H1 (cell line): ENCODE data around the gene FAM227B. TPM values are rescaled to one million over a fixed set of nuclear protein-coding genes. Genes with fewer than 3 reads are reported as not detected.

Source experiments
- CTCF ChIA-PET: fragments of 300-600 bp; sonication (Branson Sonifier 250); formaldehyde crosslinking; loops from one replicate; lab custom pipeline; 2021; ENCODE audit not compliant: partially characterized antibody; lab: Charles Lee
- POLR2A ChIA-PET: fragments of 300-600 bp; sonication (Branson Sonifier 250); formaldehyde crosslinking; loops from one replicate; lab custom pipeline; 2021; ENCODE audit warnings: inconsistent platforms; ENCODE audit not compliant: partially characterized antibody; lab: Charles Lee
- DNase-seq, 2 experiments: peaks; one replicate each; pipeline versions ENCODE4 v3.0.0 to v3.0.0-alpha.2; 2010 to 2022; ENCODE audit warnings: low spot score in 2 of 2, low read depth in 1 of 2, mixed read lengths in 1 of 2
- FAIRE-seq: peaks from 2 replicates; lab custom pipeline; 2011; peaks lifted over from hg19 to GRCh38; lab: Jason Lieb, UNC
- H2AFZ ChIP-seq: 2 replicates; pipeline ENCODE4 v1.8.1; 2012; ENCODE audit warnings: low read length, inconsistent platforms
- H2AK5ac ChIP-seq: 2 replicates; pipeline ENCODE4 v1.6.1; 2013; ENCODE audit warnings: low read depth, low read length
- H2BK120ac ChIP-seq: replicated peaks from 2 replicates; pipeline ENCODE3; 2013; ENCODE audit warnings: low read depth, low read length, inconsistent platforms
- H2BK12ac ChIP-seq: 2 replicates; pipeline ENCODE4 v1.6.1; 2013; ENCODE audit warnings: low read depth, low read length
- H2BK15ac ChIP-seq: 2 replicates; pipeline ENCODE4 v1.6.1; 2013; ENCODE audit warnings: low read length
- H2BK20ac ChIP-seq: 2 replicates; pipeline ENCODE4 v1.6.1; 2013; ENCODE audit warnings: low read length
- H2BK5ac ChIP-seq: 2 replicates; pipeline ENCODE4 v1.6.1; 2013; ENCODE audit warnings: low read depth, low read length
- H3K14ac ChIP-seq: 2 replicates; pipeline ENCODE4 v1.6.1; 2013; ENCODE audit warnings: inconsistent platforms; ENCODE audit not compliant: insufficient read length
- H3K18ac ChIP-seq: 2 replicates; pipeline ENCODE4 v1.6.1; 2013; ENCODE audit warnings: low read length; ENCODE audit errors: extremely low read depth
- H3K23ac ChIP-seq: 2 replicates; pipeline ENCODE4 v1.6.1; 2013; ENCODE audit warnings: inconsistent platforms; ENCODE audit not compliant: insufficient read length
- H3K23me2 ChIP-seq: 2 replicates; pipeline ENCODE4 v1.6.1; 2013; ENCODE audit warnings: low read depth, low read length
- H3K27ac ChIP-seq: 2 replicates; pipeline ENCODE4 v1.6.1; 2011; ENCODE audit warnings: low read depth, low read length, inconsistent platforms
- H3K27me3 ChIP-seq, 4 experiments: replicated peaks in 1 of 4; 1 replicate in 1 of 4; 2 replicates in 3 of 4; pipeline versions ENCODE4 v1.6.1 to v1.8.1; 2011 to 2013; ENCODE audit warnings: low read length in 3 of 4, mild to moderate bottlenecking in 3 of 4, inconsistent platforms in 2 of 4, mixed read lengths in 2 of 4, moderate library complexity in 1 of 4; ENCODE audit not compliant: control insufficient read depth in 3 of 4, insufficient read depth in 3 of 4; ENCODE audit errors: extremely low read depth in 1 of 4
- H3K36me3 ChIP-seq, 4 experiments: 2 replicates each; pipeline versions ENCODE4 v1.6.1 to v1.8.1; 2011 to 2013; ENCODE audit warnings: mild to moderate bottlenecking in 4 of 4, low read length in 3 of 4, moderate library complexity in 2 of 4, control low read depth in 1 of 4, inconsistent platforms in 1 of 4; ENCODE audit not compliant: insufficient read depth in 4 of 4, control insufficient read depth in 2 of 4
- H3K4ac ChIP-seq: replicated peaks from 2 replicates; pipeline ENCODE3; 2013; ENCODE audit warnings: low read length, low read depth, mixed read lengths, inconsistent platforms; ENCODE audit not compliant: insufficient read length
- H3K4me1 ChIP-seq, 4 experiments: replicated peaks in 1 of 4; 1 replicate in 1 of 4; 2 replicates in 3 of 4; pipeline versions ENCODE4 v1.6.1 to v1.8.1; 2011 to 2013; ENCODE audit warnings: low read length in 3 of 4, inconsistent platforms in 2 of 4, mixed read lengths in 1 of 4; ENCODE audit not compliant: insufficient read depth in 4 of 4, control insufficient read depth in 3 of 4
- H3K4me2 ChIP-seq, 2 experiments: 2 replicates each; pipeline versions ENCODE4 v1.6.1 to v1.8.1; 2011 to 2013; ENCODE audit warnings: low read depth in 2 of 2, low read length in 2 of 2, control low read depth in 1 of 2, inconsistent platforms in 1 of 2, mild to moderate bottlenecking in 1 of 2; ENCODE audit not compliant: insufficient read depth in 1 of 2
- H3K4me3 ChIP-seq, 4 experiments: fragments of 200-600, 300-600 bp in 1 of 4; sonication (generic), shearing (Covaris generic), sonication (Bioruptor Twin) in 1 of 4; 2 replicates each; pipeline versions ENCODE4 v1.5.1 to v1.8.1; 2011 to 2016; ENCODE audit warnings: low read length in 4 of 4, low read depth in 3 of 4, control low read depth in 2 of 4, inconsistent platforms in 2 of 4, mild to moderate bottlenecking in 2 of 4, mixed read lengths in 1 of 4, moderate library complexity in 1 of 4; ENCODE audit not compliant: insufficient read depth in 2 of 4; ENCODE audit errors: extremely low read depth in 1 of 4
- H3K56ac ChIP-seq: replicated peaks from 2 replicates; pipeline ENCODE3; 2013; ENCODE audit warnings: low read depth, mild to moderate bottlenecking, mixed read lengths, low read length, inconsistent platforms; ENCODE audit not compliant: insufficient read length
- H3K79me1 ChIP-seq: 2 replicates; pipeline ENCODE4 v1.6.1; 2013; ENCODE audit warnings: low read depth, low read length, control low read depth
- H3K79me2 ChIP-seq, 2 experiments: 2 replicates each; pipeline versions ENCODE4 v1.6.1 to v1.8.1; 2012 to 2013; ENCODE audit warnings: low read length in 2 of 2, mild to moderate bottlenecking in 2 of 2, inconsistent platforms in 1 of 2; ENCODE audit not compliant: insufficient read depth in 2 of 2, control insufficient read depth in 1 of 2
- H3K9ac ChIP-seq, 4 experiments: replicated peaks in 1 of 4; 1 replicate in 1 of 4; 2 replicates in 3 of 4; pipeline versions ENCODE4 v1.6.1 to v1.8.1; 2011 to 2013; ENCODE audit warnings: low read depth in 3 of 4, low read length in 3 of 4, control low read depth in 2 of 4, mild to moderate bottlenecking in 2 of 4, moderate library complexity in 2 of 4, inconsistent platforms in 1 of 4; ENCODE audit errors: extremely low read depth in 1 of 4
- H3K9me3 ChIP-seq, 2 experiments: 2 replicates each; pipeline versions ENCODE4 v1.6.1 to v1.8.1; 2012 to 2013; ENCODE audit warnings: mild to moderate bottlenecking in 2 of 2, moderate library complexity in 2 of 2, control low read depth in 1 of 2, inconsistent platforms in 1 of 2, low read depth in 1 of 2, low read length in 1 of 2, mixed read lengths in 1 of 2; ENCODE audit not compliant: insufficient read depth in 2 of 2
- H4K20me1 ChIP-seq, 2 experiments: replicated peaks in 1 of 2; 2 replicates each; pipeline versions ENCODE3 to v1.8.1; 2011 to 2013; ENCODE audit warnings: inconsistent platforms in 2 of 2, low read length in 2 of 2, mild to moderate bottlenecking in 1 of 2; ENCODE audit not compliant: insufficient read depth in 2 of 2, control insufficient read depth in 1 of 2
- H4K5ac ChIP-seq: 2 replicates; pipeline ENCODE4 v1.6.1; 2013; ENCODE audit warnings: low read length, low read depth, mixed read lengths, inconsistent platforms; ENCODE audit not compliant: insufficient read length
- H4K8ac ChIP-seq: 2 replicates; pipeline ENCODE4 v1.8.0; 2013; ENCODE audit warnings: mild to moderate bottlenecking, moderate library complexity, low read length, inconsistent platforms; ENCODE audit not compliant: insufficient read depth; ENCODE audit errors: extremely low read depth
- H4K91ac ChIP-seq: replicated peaks from 2 replicates; pipeline ENCODE3; 2013; ENCODE audit warnings: low read length, mixed read lengths, inconsistent platforms; ENCODE audit not compliant: insufficient read length
- EZH2 ChIP-seq: fragments of 200-600 bp; sonication (generic); IDR thresholded peaks from 2 replicates; pipeline ENCODE4 v1.7.1; 2012; ENCODE audit warnings: low read depth, mild to moderate bottlenecking, moderate library complexity, low read length, inconsistent platforms; ENCODE audit not compliant: severe bottlenecking
- HDAC2 ChIP-seq, 2 experiments: fragments of 300-600 bp in 1 of 2; sonication (generic) in 1 of 2; IDR thresholded peaks; 2 replicates each; pipeline ENCODE4 v1.6.1; 2011 to 2012; ENCODE audit warnings: low read depth in 2 of 2, low read length in 2 of 2, mild to moderate bottlenecking in 2 of 2, moderate library complexity in 2 of 2, borderline replicate concordance in 1 of 2, inconsistent platforms in 1 of 2
- HDAC6 ChIP-seq: IDR thresholded peaks from one replicate; pipeline ENCODE4 v1.7.1; 2012; ENCODE audit warnings: low read depth, mild to moderate bottlenecking, inconsistent platforms, low read length, moderate library complexity
- KDM4A ChIP-seq: IDR thresholded peaks from one replicate; pipeline ENCODE4 v1.7.1; 2012; ENCODE audit warnings: low read depth, mild to moderate bottlenecking, moderate library complexity, low read length, inconsistent platforms; ENCODE audit not compliant: severe bottlenecking
- NANOG ChIP-seq: IDR thresholded peaks from 2 replicates; pipeline ENCODE4 v1.6.1; 2011; ENCODE audit warnings: low read length, low read depth, mild to moderate bottlenecking, inconsistent platforms; ENCODE audit not compliant: insufficient read depth, poor library complexity, severe bottlenecking
- SUZ12 ChIP-seq: fragments of 200-600 bp; sonication (generic); IDR thresholded peaks from 2 replicates; pipeline ENCODE4 v1.6.1; 2012; ENCODE audit warnings: mild to moderate bottlenecking, inconsistent platforms, low read length, moderate library complexity, mixed read lengths
- TAF7 ChIP-seq: optimal IDR thresholded peaks from 2 replicates; pipeline ENCODE3; 2011; ENCODE audit warnings: low read depth, mild to moderate bottlenecking, inconsistent platforms, low read length, moderate library complexity, borderline replicate concordance
- TBP ChIP-seq: IDR thresholded peaks from 2 replicates; pipeline ENCODE4 v1.6.1; 2011; ENCODE audit warnings: low read depth, low read length, improper control_type of control experiment
- TCF12 ChIP-seq: IDR thresholded peaks from 2 replicates; pipeline ENCODE4 v1.6.1; 2011; ENCODE audit warnings: low read depth, mild to moderate bottlenecking, low read length
- USF2 ChIP-seq: IDR thresholded peaks from 2 replicates; pipeline ENCODE4 v1.6.1; 2011; ENCODE audit warnings: low read length, improper control_type of control experiment
- polyA plus RNA-seq, 7 experiments: library from polyadenylated mRNA; depleted of rRNA in 3 of 7; stranded (reverse) in 5 of 7; unstranded in 2 of 7; fragments of >200 nt in 5 of 7; fragments of 200-250 nt in 2 of 7; gene quantifications; 1 replicate in 5 of 7; 2 replicates in 1 of 7; 4 replicates in 1 of 7; pipeline versions ENCODE4 v1.2.1 to v1.2.3, GENCODE V29; 2011 to 2013; ENCODE audit warnings: missing spikeins in 2 of 7, mixed read lengths in 2 of 7
- total RNA-seq: library from RNA; stranded (reverse); fragmentation: NEBNext Ultra II Directional; extraction: Animal tissue kit (Norgen Biotek cat#: 25700); gene quantifications from 2 replicates; pipeline ENCODE4 v1.2.1, GENCODE V29; 2021
- TF ChIP-seq, protein P1 (sequence below): IDR thresholded peaks from 2 replicates; pipeline ENCODE4 v1.6.1; 2012; ENCODE audit warnings: inconsistent platforms

The FAM227B gene
- total and polyA plus RNA-seq, 2 of the 8 experiments (the other 6 are each of a cell fraction or from before 2014, with no cell fraction given), result 4.0 to 6.5 TPM

DNA sequence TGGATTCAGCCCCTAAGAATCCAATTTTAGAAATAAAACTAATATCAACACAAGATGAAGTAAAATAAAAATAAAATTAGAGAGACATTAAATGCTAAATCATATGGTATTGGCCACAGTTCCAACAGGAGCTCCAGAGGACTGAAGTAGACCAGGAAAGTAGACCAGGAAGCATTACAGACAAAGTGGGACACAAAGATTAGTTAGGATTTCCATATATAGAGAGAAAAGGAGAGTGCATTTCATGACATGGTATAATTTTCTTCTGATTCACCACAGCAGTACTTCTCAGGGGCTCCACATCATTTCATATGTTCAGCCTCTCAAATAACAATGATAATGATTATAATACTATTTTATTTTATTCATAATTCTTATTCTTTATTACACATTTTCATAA, 179.3 kb downstream of the FAM227B start:
- Histone ChIP-seq H2AFZ (no peak overlapping the region), H3K4me3 (no peak overlapping the region), H2BK15ac (no peak overlapping the region), H3K79me2 (no peaks in the 10 kb centered on the region), H2AK5ac (no peak overlapping the region), H2BK20ac (no peak overlapping the region), H3K27ac (no peak overlapping the region), H4K91ac (no peak overlapping the region), H3K18ac (no peak overlapping the region), H3K4me2 (no peak overlapping the region), H2BK5ac (no peak overlapping the region), H3K4ac (no peak overlapping the region), H3K14ac (no peak overlapping the region), H3K23ac (no peak overlapping the region), H3K9ac (no peak overlapping the region), H3K9me3 (no peaks in the 10 kb centered on the region), H2BK12ac (no peak overlapping the region), H4K8ac (no peak overlapping the region), H2BK120ac (no peak overlapping the region), H4K20me1 (no peaks in the 10 kb centered on the region), H3K27me3 (no peaks in the 10 kb centered on the region), H4K5ac (no peak overlapping the region), H3K56ac (no peak overlapping the region), H3K36me3 (no peaks in the 10 kb centered on the region), H3K4me1 (no peaks in the 10 kb centered on the region), H3K23me2 (no peaks in the 10 kb centered on the region), H3K79me1 (no peaks in the 10 kb centered on the region)
- no peak for FAIRE-seq
- CTCF ChIA-PET, result interaction anchor here (1.2 to 1.7 kb wide), 2 partner anchors 30 to 642 kb away, joined by 3 to 4 read pairs; no protein-coding TSS in a partner anchor
- TF ChIP-seq KDM4A, result no peak
- TF ChIP-seq, protein P1, sequence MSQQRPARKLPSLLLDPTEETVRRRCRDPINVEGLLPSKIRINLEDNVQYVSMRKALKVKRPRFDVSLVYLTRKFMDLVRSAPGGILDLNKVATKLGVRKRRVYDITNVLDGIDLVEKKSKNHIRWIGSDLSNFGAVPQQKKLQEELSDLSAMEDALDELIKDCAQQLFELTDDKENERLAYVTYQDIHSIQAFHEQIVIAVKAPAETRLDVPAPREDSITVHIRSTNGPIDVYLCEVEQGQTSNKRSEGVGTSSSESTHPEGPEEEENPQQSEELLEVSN, result no peak
- TF ChIP-seq SUZ12, result no peak
- no peak for TF ChIP-seq TBP
- no peak for TF ChIP-seq EZH2
- no peak for TF ChIP-seq HDAC6
- TF ChIP-seq TCF12, result no peak
- TF ChIP-seq TAF7, result no peak
- TF ChIP-seq HDAC2 (IDR thresholded peaks at IDR 0.05; ENCODE audit: borderline replicate concordance in 1 of 2, low read depth in 2 of 2, low read length in 2 of 2), result no peak
- TF ChIP-seq USF2, result no peak
- TF ChIP-seq NANOG, result no peak
- POLR2A ChIA-PET, result no interaction called here
- no peak for DNase-seq
